HepG2 (cell line): ENCODE data around the gene C21orf58. TPM values are rescaled to one million over a fixed set of nuclear protein-coding genes. Genes with fewer than 3 reads are reported as not detected.

Experiments
- ADNP ChIP-seq: sonication (generic); formaldehyde crosslinking; IDR thresholded peaks from 2 replicates; pipeline ENCODE4 v1.4.0; 2020; ENCODE audit warnings: missing genetic modification reagents
- CSRNP1 ChIP-seq: sonication (generic); formaldehyde crosslinking; IDR thresholded peaks from 2 replicates; pipeline ENCODE4 v1.8.1; 2023; ENCODE audit warnings: mild to moderate bottlenecking, missing genetic modification reagents
- HES4 ChIP-seq: sonication (generic); formaldehyde crosslinking; IDR thresholded peaks from 2 replicates; pipeline ENCODE4 v1.9.0; 2021; ENCODE audit warnings: mild to moderate bottlenecking, missing genetic modification reagents, borderline replicate concordance
- HIVEP1 ChIP-seq: sonication (generic); formaldehyde crosslinking; IDR thresholded peaks from 2 replicates; pipeline ENCODE4 v1.4.0; 2020; ENCODE audit warnings: mild to moderate bottlenecking, missing genetic modification reagents
- HNF4A ChIP-seq: sonication (generic); formaldehyde crosslinking; IDR thresholded peaks from 2 replicates; pipeline ENCODE4 v1.4.0; 2020; ENCODE audit warnings: missing genetic modification reagents
- KAT7 ChIP-seq: IDR thresholded peaks from 2 replicates; pipeline ENCODE4 v1.6.1; 2018; ENCODE audit warnings: borderline replicate concordance, missing compliant biosample characterization
- LRRFIP1 ChIP-seq: sonication (generic); formaldehyde crosslinking; conservative IDR thresholded peaks from 2 replicates; pipeline ENCODE4 v1.4.0; 2020; ENCODE audit warnings: missing genetic modification reagents
- NR0B2 ChIP-seq: sonication (generic); formaldehyde crosslinking; IDR thresholded peaks from 2 replicates; pipeline ENCODE4 v1.4.0; 2020; ENCODE audit warnings: mild to moderate bottlenecking, missing genetic modification reagents
- POLR2A ChIP-seq, 2 experiments: IDR thresholded peaks; 2 replicates each; pipeline ENCODE4 v1.6.1; 2011; ENCODE audit warnings: low read depth in 2 of 2, low read length in 2 of 2, mild to moderate bottlenecking in 1 of 2, moderate library complexity in 1 of 2; ENCODE audit not compliant: insufficient read depth in 1 of 2
- SAP130 ChIP-seq: IDR thresholded peaks from 2 replicates; pipeline ENCODE4 v1.6.1; 2016; ENCODE audit warnings: low read depth
- SATB2 ChIP-seq: sonication (generic); formaldehyde crosslinking; IDR thresholded peaks from 2 replicates; pipeline ENCODE4 v1.5.0; 2020; ENCODE audit warnings: missing genetic modification reagents
- SRY ChIP-seq: sonication (generic); formaldehyde crosslinking; IDR thresholded peaks from 2 replicates; pipeline ENCODE4 v1.8.0; 2022; ENCODE audit warnings: mild to moderate bottlenecking, missing genetic modification reagents
- TCF12 ChIP-seq, 2 experiments: fragments of 450-650 bp in 1 of 2; sonication (generic) in 1 of 2; formaldehyde crosslinking in 1 of 2; IDR thresholded peaks; 2 replicates each; pipeline versions ENCODE4 v1.6.1 to v1.8.0; 2017 to 2022; ENCODE audit warnings: antibody characterized with exemption in 1 of 2, mild to moderate bottlenecking in 1 of 2, missing genetic modification reagents in 1 of 2, moderate library complexity in 1 of 2
- ZHX1 ChIP-seq: sonication (generic); formaldehyde crosslinking; IDR thresholded peaks from 2 replicates; pipeline ENCODE4 v1.8.1; 2022; ENCODE audit warnings: low read depth, mild to moderate bottlenecking, missing genetic modification reagents
- ZNF207 ChIP-seq: fragments of 450-650 bp; IDR thresholded peaks from 2 replicates; pipeline ENCODE4 v1.6.1; 2016; ENCODE audit warnings: antibody characterized with exemption, borderline replicate concordance
- ZNF234 ChIP-seq: sonication (generic); formaldehyde crosslinking; conservative IDR thresholded peaks from 2 replicates; pipeline ENCODE4 v1.5.1; 2020; ENCODE audit warnings: mild to moderate bottlenecking, missing genetic modification reagents
- ZNF251 ChIP-seq: sonication (generic); formaldehyde crosslinking; IDR thresholded peaks from 2 replicates; pipeline ENCODE4 v1.9.0; 2021; ENCODE audit warnings: mild to moderate bottlenecking, missing genetic modification reagents
- ZNF333 ChIP-seq: sonication (generic); formaldehyde crosslinking; IDR thresholded peaks from 2 replicates; pipeline ENCODE4 v1.4.0; 2020; ENCODE audit warnings: mild to moderate bottlenecking, missing genetic modification reagents, borderline replicate concordance
- ZNF350 ChIP-seq: sonication (generic); formaldehyde crosslinking; IDR thresholded peaks from 2 replicates; pipeline ENCODE4 v1.4.0; 2020; ENCODE audit warnings: mild to moderate bottlenecking, low read depth, missing genetic modification reagents, borderline replicate concordance
- ZNF614 ChIP-seq: IDR thresholded peaks from 2 replicates; pipeline ENCODE4 v1.6.1; 2018; ENCODE audit warnings: missing biosample characterization, missing genetic modification reagents, inconsistent platforms, borderline replicate concordance
- ZNF629 ChIP-seq: sonication (generic); formaldehyde crosslinking; conservative IDR thresholded peaks from 2 replicates; pipeline ENCODE4 v1.5.0; 2020; ENCODE audit warnings: missing genetic modification reagents
- ZNF709 ChIP-seq: sonication (generic); formaldehyde crosslinking; IDR thresholded peaks from 2 replicates; pipeline ENCODE4 v1.5.0; 2020; ENCODE audit warnings: mild to moderate bottlenecking, missing genetic modification reagents
- ZNF816 ChIP-seq: sonication (generic); formaldehyde crosslinking; IDR thresholded peaks from 2 replicates; pipeline ENCODE4 v1.8.0; 2022; ENCODE audit warnings: missing genetic modification reagents, mild to moderate bottlenecking, borderline replicate concordance
- polyA plus RNA-seq, 8 experiments: library from polyadenylated mRNA; depleted of rRNA in 3 of 8; stranded (reverse) in 7 of 8; unstranded in 1 of 8; fragments of >200 nt; fragmentation: Illumina TruSeq in 4 of 8; extraction: Trizol in 4 of 8; gene quantifications; 2 replicates each; pipeline versions ENCODE4 v1.2.1 to v1.2.3, GENCODE V29; 2011 to 2016; ENCODE audit warnings: low read depth in 4 of 8, missing spikeins in 1 of 8, mixed read lengths in 1 of 8; ENCODE audit not compliant: insufficient read depth in 1 of 8
- total RNA-seq, 5 experiments: library from RNA; depleted of rRNA; stranded (reverse); fragments of >200 nt; fragmentation: Illumina TruSeq; extraction: Trizol; gene quantifications; 2 replicates each; pipeline ENCODE4 v1.2.3, GENCODE V29; 2016; ENCODE audit warnings: low read depth in 1 of 5

Gene C21orf58
- total and polyA plus RNA-seq, 2 of the 13 experiments (the other 11 are each of a cell fraction or from before 2014, with no cell fraction given) = 3.5 to 6.8 TPM

GRCh38 chr21:46323710-46324389, at the start of gene C21orf58, which contains the start of gene PCNT (continued):
- TF ChIP-seq ZNF234 (CRISPR knock-in tag) (no peak), ZNF614 (no peak), HNF4A (CRISPR knock-in tag) (no peak), KAT7 (CRISPR knock-in tag) (0 out of 2 replicates have a peak, but pooled peaks have one; percentile 10), HES4 (0 out of 2 replicates have a peak, but pooled peaks have one; percentile 27), TCF12 (IDR thresholded peaks at IDR 0.05) (no peak), TCF12 (CRISPR knock-in tag; IDR thresholded peaks at IDR 0.05) (peak; percentile 65), ZNF251 (no peak), SAP130 (CRISPR knock-in tag) (peak; percentile 82), SATB2 (CRISPR knock-in tag) (no peak), ZNF816 (CRISPR knock-in tag) (0 out of 2 replicates have a peak, but pooled peaks have one; percentile 7), ZNF629 (CRISPR knock-in tag) (no peak), ZNF350 (CRISPR knock-in tag) (peak; percentile 21; the same call in 1 of the 2 replicates), LRRFIP1 (CRISPR knock-in tag) (no peak), ZNF333 (CRISPR knock-in tag) (peak; percentile 69; the same call in 1 of the 2 replicates), ZNF709 (no peak), ZHX1 (CRISPR knock-in tag) (no peak), SRY (CRISPR knock-in tag) (peak; percentile 71; the same call in 1 of the 2 replicates), NR0B2 (CRISPR knock-in tag) (peak; percentile 15; the same call in 1 of the 2 replicates), CSRNP1 (CRISPR knock-in tag) (peak; percentile 99), ZNF207 (no peak), POLR2A (IDR thresholded peaks at IDR 0.05; ENCODE audit: insufficient read depth in 1 of 2, low read depth in 2 of 2, low read length in 2 of 2) (peak in 1 of 2 experiments; percentile 73; a peak in 2 of 4 replicates), ADNP (CRISPR knock-in tag) (no peak), HIVEP1 (CRISPR knock-in tag) (0 out of 2 replicates have a peak, but pooled peaks have one; percentile 36)
